GM10266 (cell line): ENCODE results near the gene TMPRSS6.

ENCODE experiments used
- DNase-seq: peaks from one replicate; pipeline ENCODE4 v3.0.0; 2012; ENCODE audit errors: extremely low spot score
- CTCF ChIP-seq: IDR thresholded peaks from 2 replicates; pipeline ENCODE4 v1.5.1; 2012; ENCODE audit warnings: mild to moderate bottlenecking, low read depth; ENCODE audit not compliant: control insufficient read depth, insufficient read depth; ENCODE audit errors: missing control alignments

The TMPRSS6 gene

GRCh38 chr22:37079668-37080171 is 29.8 kb downstream of the TMPRSS6 start:
- TF ChIP-seq CTCF, result no peak
- DNase-seq, result no peak

GRCh38 chr22:37079158-37079557 is 30.4 kb downstream of the TMPRSS6 start:
- TF ChIP-seq CTCF, result no peak
- no peak for DNase-seq

GRCh38 chr22:37077802-37078448 is 31.6 kb downstream of the TMPRSS6 start:
- peak; percentile 90 for DNase-seq
- peak; percentile 97 for TF ChIP-seq CTCF

- no peak for DNase-seq
- no peak for TF ChIP-seq CTCF
Measured at GRCh38 chr22:37075822-37076433, 33.6 kb downstream of the TMPRSS6 start.

GRCh38 chr22:37075046-37075445 is 34.5 kb downstream of the TMPRSS6 start:
- TF ChIP-seq CTCF, result no peak
- DNase-seq, result no peak

GRCh38 chr22:37074537-37074936 is 35.0 kb downstream of the TMPRSS6 start:
- no peak for DNase-seq

More at GRCh38 chr22:37074537-37074936, 35.0 kb downstream of the TMPRSS6 start:
- no peak for TF ChIP-seq CTCF
